EL (cell line): ENCODE measurements around the gene ABCC4.
"Not testable (repeated sequence)": the region's sequence is repeated elsewhere in the genome, so short reads cannot be mapped to it uniquely, and the experiment has no call there.

Source experiments
- DNase-seq: peaks from one replicate; pipeline ENCODE4 v3.0.0-alpha.2; 2016

The ABCC4 gene

DNA sequence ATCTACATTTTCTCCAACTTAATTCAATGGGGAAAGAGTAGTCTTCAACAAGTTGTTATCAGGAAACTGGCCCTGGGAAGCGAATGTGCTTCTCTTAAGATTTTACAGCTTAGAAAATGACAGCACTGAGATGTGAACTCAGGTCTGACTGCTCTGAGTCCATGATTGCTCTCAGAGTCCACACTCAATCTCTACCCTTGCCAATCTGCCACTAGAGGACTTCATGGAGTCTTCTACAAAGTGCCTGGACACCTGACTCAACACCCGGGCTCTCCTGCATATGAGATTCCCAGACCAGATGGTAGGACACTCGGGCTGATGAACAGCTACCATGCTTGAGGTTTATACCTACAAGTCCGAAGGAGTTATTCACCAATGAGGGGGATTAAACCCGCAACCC is 74.8 kb downstream of the ABCC4 start:
- no peak for DNase-seq

- DNase-seq = no peak
Measured at GRCh38 chr13:95226050-95226449, 75.2 kb downstream of the ABCC4 start.

- no peak for DNase-seq
Measured at GRCh38 chr13:95224064-95224463, 77.2 kb downstream of the ABCC4 start.

- no peak for DNase-seq
Measured at GRCh38 chr13:95222733-95223018, 78.6 kb downstream of the ABCC4 start.

- no peak for DNase-seq
Measured at GRCh38 chr13:95221971-95222732, 79.1 kb downstream of the ABCC4 start.

- DNase-seq = no peak
Measured at GRCh38 chr13:95220611-95221010, 80.6 kb downstream of the ABCC4 start.

GRCh38 chr13:95217920-95218830 is 83.1 kb downstream of the ABCC4 start:
- no peak for DNase-seq

DNA sequence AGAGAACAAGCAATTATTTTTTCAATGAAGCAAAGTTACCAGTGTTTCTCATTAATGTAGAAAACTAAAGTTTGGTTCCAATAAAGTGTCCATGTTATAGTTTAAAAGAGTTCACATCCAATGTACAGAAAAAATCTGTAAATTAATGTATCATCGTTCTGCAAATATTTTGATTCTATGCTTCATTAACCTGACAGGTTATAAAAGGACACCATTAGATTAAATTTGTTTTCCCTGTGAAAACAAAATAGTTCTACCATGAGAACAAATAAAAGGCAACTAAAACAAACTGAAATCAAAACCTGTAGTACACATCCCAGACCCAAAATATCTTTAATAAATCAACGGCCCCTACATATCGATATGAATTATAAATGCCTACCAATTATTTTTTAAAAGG is 85.1 kb downstream of the ABCC4 start:
- no peak for DNase-seq

DNA sequence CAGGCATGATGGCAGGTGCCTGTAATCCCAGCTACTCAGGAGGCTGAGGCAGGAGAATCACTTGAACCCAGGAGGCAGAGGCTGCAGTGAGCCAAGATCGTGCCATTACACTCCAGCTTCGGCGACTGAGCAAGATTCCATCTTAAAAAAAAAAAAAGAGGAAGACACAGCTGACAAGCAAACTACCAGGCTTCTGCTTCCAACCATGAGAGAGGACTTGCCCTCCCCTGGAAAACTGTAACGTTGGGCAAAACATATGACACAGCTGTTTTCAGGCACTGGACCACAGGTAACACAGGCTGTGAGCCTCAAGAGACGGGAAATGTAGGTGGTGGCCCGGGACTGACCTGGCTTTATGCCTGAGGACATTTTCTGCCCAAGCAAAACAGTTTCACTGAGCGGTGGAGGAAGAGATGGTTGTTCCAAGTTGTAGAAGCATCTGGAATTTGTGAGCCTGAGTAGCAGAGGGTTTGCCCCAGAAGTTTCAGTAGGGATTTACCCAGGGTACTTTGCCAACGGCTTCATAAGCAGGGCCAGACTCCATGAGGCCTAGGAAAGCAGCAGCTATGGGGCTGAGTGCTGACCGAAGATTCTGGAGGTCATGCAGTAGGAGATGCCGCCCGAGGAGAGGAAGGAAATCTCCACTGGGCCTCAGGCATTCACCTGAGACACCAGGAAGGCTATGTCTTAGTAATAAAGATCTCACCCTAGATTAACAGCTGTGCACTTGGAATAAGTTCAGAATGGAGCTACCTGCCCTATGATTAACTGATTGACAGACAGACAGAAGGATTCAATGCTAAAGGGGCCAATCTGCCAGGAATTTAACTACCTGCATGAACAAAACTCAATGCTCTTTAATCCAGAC is 88.0 kb downstream of the ABCC4 start:
- no peak for DNase-seq

- DNase-seq = no peak
Measured at GRCh38 chr13:95209109-95209508, 92.1 kb downstream of the ABCC4 start.

DNA sequence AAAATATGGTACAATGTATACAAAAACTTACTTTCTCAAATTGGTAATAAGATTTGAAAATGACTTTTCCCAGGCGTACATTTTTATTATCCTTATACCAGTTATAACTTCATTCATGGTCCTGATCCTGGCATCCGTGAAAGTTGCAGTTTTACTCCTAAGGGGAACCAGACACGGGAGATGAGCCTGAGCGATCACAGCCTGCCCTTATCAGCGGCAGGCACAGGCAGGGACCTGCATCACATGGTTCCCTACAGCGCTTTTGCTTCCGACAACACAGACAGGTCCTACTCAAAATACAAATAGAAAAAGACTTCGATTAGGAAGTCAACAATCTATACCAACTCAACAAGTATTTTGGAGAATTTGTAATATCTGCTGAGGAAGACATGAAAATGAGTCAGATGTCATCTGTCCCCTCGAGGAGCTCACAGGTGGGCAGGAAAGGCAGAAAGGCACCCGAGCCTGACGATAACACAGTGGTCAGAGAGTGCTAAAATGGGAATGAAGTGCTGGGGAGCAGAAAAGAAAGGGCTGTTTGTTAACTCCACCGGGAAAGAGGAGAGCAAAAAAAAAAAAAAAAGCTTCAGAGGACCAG is 93.4 kb downstream of the ABCC4 start:
- DNase-seq = no peak

DNA sequence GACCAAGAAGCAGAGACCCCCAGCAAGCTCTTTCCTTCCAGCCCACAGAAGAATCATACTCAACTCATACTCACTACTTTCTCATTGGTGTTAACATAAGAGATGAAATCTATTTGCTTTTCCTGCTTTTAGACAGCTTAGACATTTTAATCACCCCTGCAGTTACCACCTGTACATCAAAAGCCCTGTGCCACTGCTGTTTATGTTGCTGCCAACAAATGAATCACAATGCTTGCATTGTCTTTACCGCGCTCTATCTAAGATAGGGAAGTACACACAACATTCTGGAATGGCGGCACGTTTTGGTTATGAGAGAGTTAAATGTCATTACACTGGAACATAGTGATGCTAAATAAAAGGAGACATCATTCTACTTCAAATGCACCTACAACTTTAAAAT is 95.1 kb downstream of the ABCC4 start:
- no peak for DNase-seq

- DNase-seq = no peak
Measured at GRCh38 chr13:95204231-95204765, 97.0 kb downstream of the ABCC4 start.

- no peak for DNase-seq
Measured at GRCh38 chr13:95201814-95202651, 99.2 kb downstream of the ABCC4 start.

DNA sequence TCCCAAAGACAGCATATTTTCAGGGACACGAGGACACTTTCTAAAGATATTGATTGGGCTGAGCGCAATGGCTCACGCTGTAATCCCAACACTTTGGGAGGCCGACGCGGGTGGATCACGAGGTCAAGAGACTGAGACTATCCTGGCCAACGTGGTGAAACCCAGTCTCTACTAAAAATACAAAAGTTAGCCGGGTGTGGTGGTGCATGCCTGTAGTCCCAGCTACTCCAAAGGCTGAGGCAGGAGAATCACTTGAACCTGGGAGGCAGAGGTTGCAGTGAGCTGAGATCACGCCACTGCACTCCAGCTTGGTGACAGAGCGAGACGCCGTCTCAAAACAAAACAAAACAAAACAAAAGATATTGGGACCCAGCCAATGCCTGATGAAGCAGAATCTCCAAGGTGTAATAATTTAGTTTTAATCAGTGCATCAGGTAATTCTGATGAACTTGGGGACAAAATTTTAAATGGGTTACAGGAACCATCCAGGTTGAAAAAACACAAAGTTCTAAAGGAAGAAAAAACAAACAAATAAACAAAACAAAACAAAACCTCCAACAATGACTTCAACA is 100.8 kb downstream of the ABCC4 start:
- DNase-seq = not testable (repeated sequence)

DNA sequence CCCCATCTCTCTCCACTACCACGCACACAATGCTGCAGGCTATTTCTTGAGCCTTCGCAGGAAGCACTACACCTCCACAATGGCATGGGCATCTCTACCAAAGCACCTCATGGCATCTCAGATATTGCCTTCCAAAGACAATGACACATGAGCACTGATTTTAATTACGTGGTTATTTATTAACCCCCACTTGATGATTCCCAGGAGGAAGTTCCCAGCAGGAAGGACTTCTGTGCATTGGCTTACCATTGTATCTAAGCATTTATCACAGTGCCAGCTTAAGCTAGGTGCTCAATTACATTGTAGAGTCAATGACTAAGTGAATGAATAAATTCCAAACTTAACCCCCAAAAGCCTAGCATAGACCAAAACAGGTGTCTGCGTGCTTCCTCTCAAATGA is 101.4 kb downstream of the ABCC4 start:
- no peak for DNase-seq

DNA sequence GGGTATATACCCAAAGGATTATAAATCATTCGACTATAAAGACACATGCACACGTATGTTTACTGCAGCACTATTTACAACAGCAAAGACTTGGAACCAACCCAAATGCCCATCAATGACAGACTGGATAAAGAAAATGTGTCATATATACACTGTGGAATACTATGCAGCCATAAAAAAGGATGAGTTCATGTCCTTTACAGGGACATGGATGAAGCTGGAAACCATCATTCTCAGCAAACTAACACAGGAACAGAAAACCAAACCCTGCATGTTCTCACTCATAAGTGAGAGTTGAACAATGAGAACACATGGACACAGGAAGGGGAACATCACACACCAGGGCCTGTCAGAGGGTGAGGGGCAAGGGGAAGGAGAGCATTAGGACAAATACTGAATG is 102.6 kb downstream of the ABCC4 start:
- DNase-seq = not testable (repeated sequence)

- no peak for DNase-seq
Measured at GRCh38 chr13:95197548-95197947, 103.7 kb downstream of the ABCC4 start.

- no peak for DNase-seq
Measured at GRCh38 chr13:95195146-95195545, 106.1 kb downstream of the ABCC4 start.

DNA sequence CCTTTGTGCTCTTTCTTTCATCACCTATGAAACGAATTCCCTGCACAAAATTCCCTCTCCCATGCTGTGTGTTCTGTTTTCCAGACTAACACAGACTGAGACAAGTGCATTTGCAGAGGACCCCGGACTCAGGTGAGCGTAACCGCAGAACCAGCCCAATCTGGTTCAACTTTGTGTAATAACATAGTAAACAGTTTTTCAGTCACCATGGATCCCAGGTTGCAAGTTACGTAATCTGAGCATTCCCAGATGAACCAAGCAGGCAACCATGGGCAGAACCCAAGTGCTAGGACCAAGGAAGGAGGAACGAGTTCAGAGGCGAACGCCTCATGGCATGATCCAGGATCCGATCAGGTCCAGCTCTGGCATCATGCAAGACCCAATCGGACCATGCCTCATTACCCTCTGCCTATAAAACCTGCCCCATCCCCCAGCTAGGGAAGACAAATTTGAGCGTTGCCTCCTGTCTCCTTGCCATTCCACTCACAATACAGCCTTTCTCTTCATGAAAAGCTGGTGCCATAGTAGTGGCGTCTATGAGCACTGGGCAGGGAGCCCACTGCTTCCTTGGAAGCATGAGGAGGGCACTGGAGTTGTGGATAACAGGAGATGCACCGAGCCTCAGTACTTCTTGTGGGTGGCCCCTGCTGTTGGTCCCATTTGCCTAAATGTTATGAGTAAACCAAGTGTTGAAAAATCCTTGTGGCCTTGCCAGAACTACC is 107.6 kb downstream of the ABCC4 start:
- DNase-seq = no peak

DNA sequence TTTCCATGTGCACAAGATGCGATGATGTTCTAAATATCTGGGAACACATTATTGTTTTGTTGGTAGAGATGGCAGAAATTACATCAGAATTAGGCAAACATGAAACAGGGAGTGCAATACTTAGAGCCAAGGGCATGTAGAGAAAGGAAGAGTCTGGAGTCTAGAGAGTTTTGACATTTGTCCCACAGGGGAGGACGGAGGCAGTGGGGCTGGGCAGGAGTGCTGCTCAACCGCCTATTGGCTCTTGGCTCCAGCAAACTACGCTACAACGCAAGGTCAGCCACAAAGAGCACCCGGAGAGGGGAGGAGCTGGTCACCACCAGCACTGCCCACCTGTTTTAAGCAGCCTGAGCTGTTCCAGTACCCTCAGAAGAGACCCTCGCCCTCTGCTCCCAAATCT is 108.3 kb downstream of the ABCC4 start:
- DNase-seq = no peak
